DOHH2 (cell line): ENCODE measurements around the gene SLC45A3.

Experiments
- EZH2phosphoT487 ChIP-seq: fragments of 200-600 bp; sonication (generic); IDR thresholded peaks from 2 replicates; pipeline ENCODE4 v1.6.1; 2017; ENCODE audit warnings: borderline replicate concordance, mild to moderate bottlenecking, antibody characterized with exemption, low read length, moderate library complexity, mixed read lengths
- TF ChIP-seq, protein P1 (sequence below): fragments of 200-600 bp; sonication (generic); IDR thresholded peaks from one replicate; pipeline ENCODE4 v1.5.1; 2014; ENCODE audit warnings: antibody characterized with exemption, mild to moderate bottlenecking, low read depth, low read length; ENCODE audit not compliant: poor library complexity, severe bottlenecking

DNA sequence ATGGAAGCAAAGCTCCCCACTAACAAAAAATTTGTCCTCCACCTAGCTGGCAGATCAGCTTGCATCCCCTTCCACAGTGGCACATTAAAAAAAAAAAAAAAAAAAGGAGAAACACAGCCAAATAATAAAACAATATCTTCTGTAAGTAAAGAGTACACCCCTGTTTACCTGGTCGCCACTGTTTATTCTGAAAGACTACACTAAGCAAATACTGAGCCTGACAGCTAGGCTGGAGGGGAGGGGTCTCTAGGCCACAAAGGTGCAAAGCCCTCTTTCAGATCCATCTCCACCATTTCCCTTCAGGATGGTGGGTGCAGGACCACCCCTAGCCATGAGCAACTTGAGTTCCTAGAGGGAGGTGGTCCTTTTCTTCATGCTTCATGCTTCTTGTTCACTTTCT is 22.8 kb upstream of the SLC45A3 start:
- no peak for TF ChIP-seq EZH2phosphoT487
- TF ChIP-seq, protein P1, sequence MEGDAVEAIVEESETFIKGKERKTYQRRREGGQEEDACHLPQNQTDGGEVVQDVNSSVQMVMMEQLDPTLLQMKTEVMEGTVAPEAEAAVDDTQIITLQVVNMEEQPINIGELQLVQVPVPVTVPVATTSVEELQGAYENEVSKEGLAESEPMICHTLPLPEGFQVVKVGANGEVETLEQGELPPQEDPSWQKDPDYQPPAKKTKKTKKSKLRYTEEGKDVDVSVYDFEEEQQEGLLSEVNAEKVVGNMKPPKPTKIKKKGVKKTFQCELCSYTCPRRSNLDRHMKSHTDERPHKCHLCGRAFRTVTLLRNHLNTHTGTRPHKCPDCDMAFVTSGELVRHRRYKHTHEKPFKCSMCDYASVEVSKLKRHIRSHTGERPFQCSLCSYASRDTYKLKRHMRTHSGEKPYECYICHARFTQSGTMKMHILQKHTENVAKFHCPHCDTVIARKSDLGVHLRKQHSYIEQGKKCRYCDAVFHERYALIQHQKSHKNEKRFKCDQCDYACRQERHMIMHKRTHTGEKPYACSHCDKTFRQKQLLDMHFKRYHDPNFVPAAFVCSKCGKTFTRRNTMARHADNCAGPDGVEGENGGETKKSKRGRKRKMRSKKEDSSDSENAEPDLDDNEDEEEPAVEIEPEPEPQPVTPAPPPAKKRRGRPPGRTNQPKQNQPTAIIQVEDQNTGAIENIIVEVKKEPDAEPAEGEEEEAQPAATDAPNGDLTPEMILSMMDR, result no peak
